ENCODE data around the gene CDSN. TPM values are rescaled to one million over a fixed set of nuclear protein-coding genes. Genes with fewer than 3 reads are reported as not detected.

Gene CDSN
- total and polyA plus RNA-seq, 12 donors: 0.03 to 0.08 TPM; not detected in 10

GRCh38 chr6:31092769-31093505 is 27.3 kb downstream of the CDSN start:
- Histone ChIP-seq H3K9me3 (replicated peaks in 1 of 3) (no peaks in the 10 kb centered on the region), H3K4me3 (no peak overlapping the region), H3K27ac (no peak overlapping the region), H3K36me3 (replicated peaks in 1 of 2) (no peaks in the 10 kb centered on the region), H3K27me3 (no peaks in the 10 kb centered on the region), H3K4me1 (replicated peaks in 1 of 2) (peaks cover 0 to 4% of the 10 kb centered on the region in 2 donors)
- intact Hi-C loops (cut with DNase I): no loop called here
- DNase-seq: no peak
- TF ChIP-seq POLR2A (IDR thresholded peaks at IDR 0.05): no peak
- TF ChIP-seq, protein P1, sequence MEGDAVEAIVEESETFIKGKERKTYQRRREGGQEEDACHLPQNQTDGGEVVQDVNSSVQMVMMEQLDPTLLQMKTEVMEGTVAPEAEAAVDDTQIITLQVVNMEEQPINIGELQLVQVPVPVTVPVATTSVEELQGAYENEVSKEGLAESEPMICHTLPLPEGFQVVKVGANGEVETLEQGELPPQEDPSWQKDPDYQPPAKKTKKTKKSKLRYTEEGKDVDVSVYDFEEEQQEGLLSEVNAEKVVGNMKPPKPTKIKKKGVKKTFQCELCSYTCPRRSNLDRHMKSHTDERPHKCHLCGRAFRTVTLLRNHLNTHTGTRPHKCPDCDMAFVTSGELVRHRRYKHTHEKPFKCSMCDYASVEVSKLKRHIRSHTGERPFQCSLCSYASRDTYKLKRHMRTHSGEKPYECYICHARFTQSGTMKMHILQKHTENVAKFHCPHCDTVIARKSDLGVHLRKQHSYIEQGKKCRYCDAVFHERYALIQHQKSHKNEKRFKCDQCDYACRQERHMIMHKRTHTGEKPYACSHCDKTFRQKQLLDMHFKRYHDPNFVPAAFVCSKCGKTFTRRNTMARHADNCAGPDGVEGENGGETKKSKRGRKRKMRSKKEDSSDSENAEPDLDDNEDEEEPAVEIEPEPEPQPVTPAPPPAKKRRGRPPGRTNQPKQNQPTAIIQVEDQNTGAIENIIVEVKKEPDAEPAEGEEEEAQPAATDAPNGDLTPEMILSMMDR (IDR thresholded peaks at IDR 0.05): no peak
- WGBS, 4 donors: 78 to 83% (median 83%) methylated on average over 11 to 12 of the region's 12 CpGs

- WGBS, 4 donors: 73 to 82% (median 77%) methylated on average over 2 of the region's 2 CpGs
Observed at GRCh38 chr6:31092238-31092637, 28.0 kb downstream of the CDSN start.

GRCh38 chr6:31091680-31092079 is 28.6 kb downstream of the CDSN start:
- H3K36me3 ChIP-seq (replicated peaks in 1 of 2): no peaks in the 10 kb centered on the region
- DNase-seq: no peak
- H3K4me3 ChIP-seq: no peak overlapping the region
- intact Hi-C loops (cut with DNase I): no loop called here
- TF ChIP-seq, protein P1 (IDR thresholded peaks at IDR 0.05): no peak
- TF ChIP-seq POLR2A (IDR thresholded peaks at IDR 0.05): no peak
- peaks cover 0 to 4% of the 10 kb centered on the region in 2 donors for H3K4me1 ChIP-seq (replicated peaks in 1 of 2)
- 37 to 68% (median 46%) methylated on average over 3 of the region's 3 CpGs for WGBS, 4 donors
- H3K27me3 ChIP-seq: no peaks in the 10 kb centered on the region
- no peaks in the 10 kb centered on the region for H3K9me3 ChIP-seq (replicated peaks in 1 of 3)
- H3K27ac ChIP-seq: no peak overlapping the region

More at GRCh38 chr6:31092238-31092637, 28.0 kb downstream of the CDSN start:
- Histone ChIP-seq H3K9me3 (replicated peaks in 1 of 3) (no peaks in the 10 kb centered on the region), H3K4me3 (no peak overlapping the region), H3K27ac (no peak overlapping the region), H3K36me3 (replicated peaks in 1 of 2) (no peaks in the 10 kb centered on the region), H3K27me3 (no peaks in the 10 kb centered on the region), H3K4me1 (replicated peaks in 1 of 2) (peaks cover 0 to 4% of the 10 kb centered on the region in 2 donors)
- no peak for DNase-seq
- intact Hi-C loops (cut with DNase I): no loop called here
- TF ChIP-seq, protein P1 (IDR thresholded peaks at IDR 0.05): no peak
- no peak for TF ChIP-seq POLR2A (IDR thresholded peaks at IDR 0.05)

- DNase-seq: no peak
- Histone ChIP-seq H3K27me3 (no peaks in the 10 kb centered on the region), H3K36me3 (replicated peaks in 1 of 2) (no peaks in the 10 kb centered on the region), H3K27ac (no peak overlapping the region), H3K9me3 (replicated peaks in 1 of 3) (no peaks in the 10 kb centered on the region), H3K4me3 (no peak overlapping the region), H3K4me1 (replicated peaks in 1 of 2) (peaks cover 0 to 4% of the 10 kb centered on the region in 2 donors)
- intact Hi-C loops (cut with DNase I): no loop called here
- 85 to 97% (median 92%) methylated on average over 6 of the region's 6 CpGs for WGBS, 4 donors
- no peak for TF ChIP-seq POLR2A (IDR thresholded peaks at IDR 0.05)
- TF ChIP-seq, protein P1 (IDR thresholded peaks at IDR 0.05): no peak
Observed at GRCh38 chr6:31090973-31091364, 29.3 kb downstream of the CDSN start.
